Measurements from ENCODE around the gene USB1.

Gene USB1

DNA sequence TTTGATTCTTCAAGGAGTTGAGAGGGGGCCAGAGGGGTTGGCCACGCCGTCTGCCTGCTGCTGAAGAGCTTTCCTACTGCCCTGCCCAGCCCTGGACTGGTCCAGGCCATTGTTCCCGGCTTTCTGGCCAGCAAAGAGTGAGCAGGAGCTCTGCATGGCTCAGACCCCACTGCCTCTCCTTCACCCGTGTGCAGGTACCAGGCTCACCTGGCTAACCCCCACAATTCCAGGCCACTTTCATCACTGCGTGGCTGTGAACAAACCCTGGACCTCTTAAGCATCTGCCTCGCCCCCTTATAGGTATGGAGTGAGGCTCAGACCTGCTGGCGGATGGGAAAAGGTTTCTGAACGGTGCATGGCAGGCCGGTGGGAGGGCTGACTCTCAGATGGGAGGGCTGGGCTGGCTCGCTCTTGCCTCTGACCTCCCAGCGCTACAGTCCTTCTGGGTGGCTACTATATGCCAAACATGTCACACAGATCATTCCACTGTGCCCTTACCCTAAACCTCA, 9.6 kb upstream of the USB1 start:
- Histone ChIP-seq H3K9me3 (replicated peaks in 1 of 2; ENCODE audit: control insufficient read depth in 2 of 2, insufficient read depth in 1 of 2, low read depth in 1 of 2, low read length in 2 of 2) (no peaks in the 10 kb centered on the region), H4K8ac (ENCODE audit: low read depth, low read length) (no peak overlapping the region), H3K18ac (ENCODE audit: low read length) (no peak overlapping the region), H2BK120ac (ENCODE audit: low read depth, low read length) (no peak overlapping the region), H3K27me3 (ENCODE audit: control insufficient read depth in 3 of 3, insufficient read depth in 3 of 3, low read depth in 1 of 3, low read length in 3 of 3) (peaks cover 0 to 25% (median 6%) of the 10 kb centered on the region in 3 experiments), H3K9ac (ENCODE audit: low read depth, low read length, poor library complexity) (no peak overlapping the region), H2AK5ac (ENCODE audit: low read depth, low read length) (no peak overlapping the region), H3K23ac (ENCODE audit: low read depth, low read length, poor library complexity) (no peak overlapping the region), H2AFZ (ENCODE audit: low read length) (no peak overlapping the region), H4K91ac (ENCODE audit: low read depth, low read length, poor library complexity) (no peak overlapping the region), H2BK15ac (ENCODE audit: low read length) (no peak overlapping the region), H3K4me2 (ENCODE audit: insufficient read depth, low read length, poor library complexity, severe bottlenecking) (no peak overlapping the region), H3K4me1 (ENCODE audit: control insufficient read depth in 2 of 2, insufficient read depth in 1 of 2, low read depth in 1 of 2, low read length in 2 of 2) (no peaks in the 10 kb centered on the region), H3K4ac (ENCODE audit: low read length) (no peak overlapping the region), H3K14ac (ENCODE audit: low read length) (no peak overlapping the region), H2BK5ac (ENCODE audit: low read length) (no peak overlapping the region), H3K4me3 (ENCODE audit: low read length in 2 of 2) (peak overlapping the region in 1 of 2 donors; percentile 24), H3K79me1 (ENCODE audit: low read depth, low read length) (peaks cover 1% of the 10 kb centered on the region), H3K36me3 (replicated peaks in 1 of 2; ENCODE audit: control insufficient read depth in 2 of 2, insufficient read depth in 2 of 2, low read length in 2 of 2) (peaks cover 10 to 27% of the 10 kb centered on the region in 2 donors), H2BK12ac (ENCODE audit: low read length) (no peak overlapping the region), H3K27ac (replicated peaks; ENCODE audit: low read length) (no peak overlapping the region)
- no CpG with 5 or more reads among the region's 11 CpGs for WGBS, 2 donors (ENCODE audit: extremely low coverage in 2 of 2, insufficient read length in 2 of 2, insufficient replicate concordance in 1 of 2)
- DNase-seq (ENCODE audit: low spot score) = no peak

DNA sequence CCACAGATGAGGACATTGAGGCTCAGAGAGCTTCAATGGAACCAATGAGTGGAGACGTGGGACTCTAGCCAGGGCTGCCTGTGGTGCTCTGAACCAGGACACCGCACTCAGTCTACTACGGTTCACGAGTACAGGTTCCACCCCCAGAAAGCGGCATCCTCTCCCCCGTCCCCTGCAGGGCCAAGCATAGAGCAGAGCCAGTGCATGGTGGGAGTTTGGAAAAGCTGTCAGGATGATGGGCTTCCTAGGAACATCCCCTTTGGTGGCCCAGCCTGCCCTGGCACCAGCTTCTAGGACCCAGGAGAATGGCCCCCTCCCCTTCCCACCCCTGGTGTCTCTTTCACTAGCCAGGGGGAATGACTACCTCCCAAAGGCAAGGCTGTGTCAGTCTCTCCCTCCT, 9.1 kb upstream of the USB1 start:
- WGBS, 2 donors (ENCODE audit: extremely low coverage in 2 of 2, insufficient read length in 2 of 2, insufficient replicate concordance in 1 of 2) = no CpG with 5 or more reads among the region's 6 CpGs
- Histone ChIP-seq H3K4me3 (ENCODE audit: low read length in 2 of 2) (no peak overlapping the region), H3K36me3 (replicated peaks in 1 of 2; ENCODE audit: control insufficient read depth in 2 of 2, insufficient read depth in 2 of 2, low read length in 2 of 2) (peaks cover 12 to 32% of the 10 kb centered on the region in 2 donors), H2AK5ac (ENCODE audit: low read depth, low read length) (peak overlapping the region; percentile 24), H4K8ac (ENCODE audit: low read depth, low read length) (no peak overlapping the region), H2BK12ac (ENCODE audit: low read length) (no peak overlapping the region), H3K4me2 (ENCODE audit: insufficient read depth, low read length, poor library complexity, severe bottlenecking) (no peak overlapping the region), H3K27me3 (ENCODE audit: control insufficient read depth in 3 of 3, insufficient read depth in 3 of 3, low read depth in 1 of 3, low read length in 3 of 3) (peaks cover 0 to 20% (median 1%) of the 10 kb centered on the region in 3 experiments), H2BK5ac (ENCODE audit: low read length) (no peak overlapping the region), H3K27ac (replicated peaks; ENCODE audit: low read length) (no peak overlapping the region), H3K9me3 (replicated peaks in 1 of 2; ENCODE audit: control insufficient read depth in 2 of 2, insufficient read depth in 1 of 2, low read depth in 1 of 2, low read length in 2 of 2) (no peaks in the 10 kb centered on the region), H3K79me1 (ENCODE audit: low read depth, low read length) (peaks cover 4% of the 10 kb centered on the region), H2BK15ac (ENCODE audit: low read length) (no peak overlapping the region), H3K23ac (ENCODE audit: low read depth, low read length, poor library complexity) (peak overlapping the region; percentile 14), H2AFZ (ENCODE audit: low read length) (no peak overlapping the region), H3K14ac (ENCODE audit: low read length) (no peak overlapping the region), H3K9ac (ENCODE audit: low read depth, low read length, poor library complexity) (no peak overlapping the region), H3K4me1 (ENCODE audit: control insufficient read depth in 2 of 2, insufficient read depth in 1 of 2, low read depth in 1 of 2, low read length in 2 of 2) (no peaks in the 10 kb centered on the region), H2BK120ac (ENCODE audit: low read depth, low read length) (no peak overlapping the region), H4K91ac (ENCODE audit: low read depth, low read length, poor library complexity) (no peak overlapping the region), H3K4ac (ENCODE audit: low read length) (no peak overlapping the region), H3K18ac (ENCODE audit: low read length) (no peak overlapping the region)
- no peak for DNase-seq (ENCODE audit: low spot score)

DNA sequence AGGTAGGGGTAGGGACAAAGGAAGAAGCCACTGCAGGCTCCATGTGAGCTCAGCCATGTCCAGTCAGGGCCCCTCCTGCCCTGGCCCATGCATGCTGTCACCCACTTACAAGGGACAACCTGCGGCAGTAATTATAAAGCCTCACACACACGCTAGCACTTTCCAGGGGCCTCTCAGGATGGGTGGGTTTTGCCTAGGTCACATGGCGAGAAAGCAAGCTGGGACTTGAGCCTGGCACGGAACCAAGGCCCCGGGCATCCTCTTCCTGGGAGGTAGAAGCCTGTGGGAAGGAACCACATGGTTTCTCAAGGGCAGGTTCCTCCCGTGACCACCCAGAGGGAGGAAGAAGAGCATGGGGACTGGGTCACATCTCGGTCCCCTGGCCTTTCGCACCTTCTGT, 7.8 kb upstream of the USB1 start:
- Histone ChIP-seq H3K4me3 (ENCODE audit: low read length in 2 of 2) (no peak overlapping the region), H3K4me1 (ENCODE audit: control insufficient read depth in 2 of 2, insufficient read depth in 1 of 2, low read depth in 1 of 2, low read length in 2 of 2) (no peaks in the 10 kb centered on the region), H2AFZ (ENCODE audit: low read length) (no peak overlapping the region), H2BK12ac (ENCODE audit: low read length) (no peak overlapping the region), H3K9me3 (replicated peaks in 1 of 2; ENCODE audit: control insufficient read depth in 2 of 2, insufficient read depth in 1 of 2, low read depth in 1 of 2, low read length in 2 of 2) (no peaks in the 10 kb centered on the region), H3K27me3 (ENCODE audit: control insufficient read depth in 3 of 3, insufficient read depth in 3 of 3, low read depth in 1 of 3, low read length in 3 of 3) (peaks cover 0 to 6% (median 0%) of the 10 kb centered on the region in 3 experiments), H2BK5ac (ENCODE audit: low read length) (no peak overlapping the region), H2BK15ac (ENCODE audit: low read length) (no peak overlapping the region), H4K8ac (ENCODE audit: low read depth, low read length) (no peak overlapping the region), H2AK5ac (ENCODE audit: low read depth, low read length) (no peak overlapping the region), H3K9ac (ENCODE audit: low read depth, low read length, poor library complexity) (no peak overlapping the region), H3K23ac (ENCODE audit: low read depth, low read length, poor library complexity) (no peak overlapping the region), H3K27ac (replicated peaks; ENCODE audit: low read length) (no peak overlapping the region), H2BK120ac (ENCODE audit: low read depth, low read length) (no peak overlapping the region), H3K18ac (ENCODE audit: low read length) (no peak overlapping the region), H3K14ac (ENCODE audit: low read length) (no peak overlapping the region), H3K4ac (ENCODE audit: low read length) (no peak overlapping the region), H4K91ac (ENCODE audit: low read depth, low read length, poor library complexity) (no peak overlapping the region), H3K79me1 (ENCODE audit: low read depth, low read length) (peaks cover 4% of the 10 kb centered on the region), H3K36me3 (replicated peaks in 1 of 2; ENCODE audit: control insufficient read depth in 2 of 2, insufficient read depth in 2 of 2, low read length in 2 of 2) (peaks cover 20 to 43% of the 10 kb centered on the region in 2 donors), H3K4me2 (ENCODE audit: insufficient read depth, low read length, poor library complexity, severe bottlenecking) (no peak overlapping the region)
- no CpG with 5 or more reads among the region's 8 CpGs for WGBS, 2 donors (ENCODE audit: extremely low coverage in 2 of 2, insufficient read length in 2 of 2, insufficient replicate concordance in 1 of 2)
- DNase-seq (ENCODE audit: low spot score) = no peak

DNA sequence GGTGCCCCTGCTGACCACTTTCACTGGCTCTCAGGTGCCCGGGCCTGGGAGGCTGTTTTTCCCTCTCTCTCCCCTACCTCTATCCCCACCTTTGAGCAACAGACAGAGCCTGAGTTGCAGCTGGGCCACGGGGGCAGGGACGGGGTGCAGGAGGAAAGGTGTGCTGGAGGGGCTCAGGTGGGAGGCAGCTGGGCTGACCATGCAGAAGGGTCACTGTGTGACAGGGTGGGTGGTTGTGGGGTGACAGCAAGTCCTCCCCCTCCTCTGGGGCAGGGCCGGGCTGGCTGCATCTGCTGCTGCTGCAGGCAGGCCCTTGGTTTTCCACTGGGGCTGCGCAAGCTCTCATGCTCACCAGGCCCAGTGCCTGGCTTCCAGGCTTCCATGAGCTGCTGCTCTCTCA, 7.3 kb upstream of the USB1 start:
- Histone ChIP-seq H4K91ac (ENCODE audit: low read depth, low read length, poor library complexity) (no peak overlapping the region), H3K9ac (ENCODE audit: low read depth, low read length, poor library complexity) (no peak overlapping the region), H3K4ac (ENCODE audit: low read length) (no peak overlapping the region), H3K27ac (replicated peaks; ENCODE audit: low read length) (no peak overlapping the region), H3K9me3 (replicated peaks in 1 of 2; ENCODE audit: control insufficient read depth in 2 of 2, insufficient read depth in 1 of 2, low read depth in 1 of 2, low read length in 2 of 2) (no peaks in the 10 kb centered on the region), H3K23ac (ENCODE audit: low read depth, low read length, poor library complexity) (no peak overlapping the region), H4K8ac (ENCODE audit: low read depth, low read length) (no peak overlapping the region), H3K4me2 (ENCODE audit: insufficient read depth, low read length, poor library complexity, severe bottlenecking) (no peak overlapping the region), H3K18ac (ENCODE audit: low read length) (no peak overlapping the region), H2AK5ac (ENCODE audit: low read depth, low read length) (no peak overlapping the region), H3K27me3 (ENCODE audit: control insufficient read depth in 3 of 3, insufficient read depth in 3 of 3, low read depth in 1 of 3, low read length in 3 of 3) (peaks cover 0 to 2% (median 0%) of the 10 kb centered on the region in 3 experiments), H3K79me1 (ENCODE audit: low read depth, low read length) (peaks cover 4% of the 10 kb centered on the region), H2BK5ac (ENCODE audit: low read length) (no peak overlapping the region), H2BK15ac (ENCODE audit: low read length) (no peak overlapping the region), H3K14ac (ENCODE audit: low read length) (no peak overlapping the region), H2BK120ac (ENCODE audit: low read depth, low read length) (no peak overlapping the region), H3K4me1 (ENCODE audit: control insufficient read depth in 2 of 2, insufficient read depth in 1 of 2, low read depth in 1 of 2, low read length in 2 of 2) (no peaks in the 10 kb centered on the region), H3K36me3 (replicated peaks in 1 of 2; ENCODE audit: control insufficient read depth in 2 of 2, insufficient read depth in 2 of 2, low read length in 2 of 2) (peaks cover 20 to 43% of the 10 kb centered on the region in 2 donors), H2BK12ac (ENCODE audit: low read length) (no peak overlapping the region), H2AFZ (ENCODE audit: low read length) (no peak overlapping the region), H3K4me3 (ENCODE audit: low read length in 2 of 2) (no peak overlapping the region)
- no CpG with 5 or more reads among the region's 5 CpGs for WGBS, 2 donors (ENCODE audit: extremely low coverage in 2 of 2, insufficient read length in 2 of 2, insufficient replicate concordance in 1 of 2)
- no peak for DNase-seq (ENCODE audit: low spot score)

Measured in neuronal stem cell (in vitro differentiated cells).